HEK293T (cell line): ENCODE data around the gene ITPK1.

Source experiments
- BHLHE40 ChIP-seq: fragments of 450-650 bp; IDR thresholded peaks from 2 replicates; pipeline ENCODE4 v1.6.1; 2016; ENCODE audit warnings: mild to moderate bottlenecking, moderate library complexity, borderline replicate concordance
- CTBP1 ChIP-seq: fragments of 450-650 bp; IDR thresholded peaks from 2 replicates; pipeline ENCODE4 v1.6.1; 2016; ENCODE audit warnings: borderline replicate concordance
- ELF4 ChIP-seq: fragments of 450-650 bp; IDR thresholded peaks from 2 replicates; pipeline ENCODE4 v1.6.1; 2017; ENCODE audit warnings: antibody characterized with exemption
- FOXK2 ChIP-seq: fragments of 450-650 bp; IDR thresholded peaks from 2 replicates; pipeline ENCODE4 v1.6.1; 2016; ENCODE audit warnings: mild to moderate bottlenecking
- L3MBTL2 ChIP-seq: fragments of 450-650 bp; conservative IDR thresholded peaks from 2 replicates; pipeline ENCODE4 v1.6.1; 2016; ENCODE audit warnings: mild to moderate bottlenecking
- SP1 ChIP-seq: fragments of 450-650 bp; IDR thresholded peaks from 2 replicates; pipeline ENCODE4 v1.6.1; 2017
- ZNF384 ChIP-seq: fragments of 450-650 bp; IDR thresholded peaks from 2 replicates; pipeline ENCODE4 v1.6.1; 2016

DNA sequence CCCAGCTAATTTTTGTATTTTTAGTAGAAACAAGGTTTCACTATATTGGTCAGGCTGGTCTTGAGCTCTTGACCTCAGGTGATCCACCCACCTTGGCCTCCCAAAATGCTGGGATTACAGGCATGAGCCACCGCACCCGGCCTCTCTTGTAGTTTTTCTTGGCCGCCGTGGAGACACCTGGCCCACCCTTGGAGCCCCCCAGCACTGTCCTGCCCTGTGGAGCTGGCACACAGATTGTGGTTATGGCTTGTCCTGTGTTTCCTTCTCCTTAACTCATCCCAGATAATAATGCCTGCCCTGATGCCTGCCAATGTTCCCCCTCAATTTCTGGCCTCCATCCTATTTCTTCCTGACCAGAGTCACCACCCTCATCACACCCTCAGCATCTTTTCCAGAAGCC is 134.9 kb downstream of the ITPK1 start:
- TF ChIP-seq FOXK2 = no peak
- no peak for TF ChIP-seq BHLHE40
- no peak for TF ChIP-seq ELF4
- TF ChIP-seq CTBP1 = no peak
- no peak for TF ChIP-seq L3MBTL2
- no peak for TF ChIP-seq SP1
- no peak for TF ChIP-seq ZNF384
